Astrocyte of the hippocampus (primary cell): ENCODE measurements around the gene RASSF3.
"Not testable (repeated sequence)": the region's sequence is repeated elsewhere in the genome, so short reads cannot be mapped to it uniquely, and the experiment has no call there.

Source experiments
- DNase-seq: peaks from one replicate; pipeline ENCODE4 v3.0.0; 2011; ENCODE audit warnings: low read depth, low spot score

The RASSF3 gene

GRCh38 chr12:64633011-64633939 lies 23.0 kb downstream of the RASSF3 start:
- DNase-seq: no peak

GRCh38 chr12:64633940-64634337 lies 23.6 kb downstream of the RASSF3 start:
- peak; percentile 80 for DNase-seq

GRCh38 chr12:64634508-64635092 lies 24.3 kb downstream of the RASSF3 start:
- no peak for DNase-seq

- no peak for DNase-seq
These were observed 25.2 kb downstream of the RASSF3 start for GRCh38 chr12:64635356-64635998.

- no peak for DNase-seq
These were observed 26.6 kb downstream of the RASSF3 start for GRCh38 chr12:64636856-64637255.

- no peak for DNase-seq
These were observed 29.2 kb downstream of the RASSF3 start for GRCh38 chr12:64639466-64639865.

GRCh38 chr12:64646318-64646717 lies 36.0 kb downstream of the RASSF3 start:
- DNase-seq: no peak

- no peak for DNase-seq
These were observed 39.2 kb downstream of the RASSF3 start for GRCh38 chr12:64649487-64649886.

- no peak for DNase-seq
These were observed 40.5 kb downstream of the RASSF3 start for GRCh38 chr12:64650762-64651161.

- no peak for DNase-seq
These were observed 42.1 kb downstream of the RASSF3 start for GRCh38 chr12:64652346-64652745.

- DNase-seq: no peak
These were observed 42.8 kb downstream of the RASSF3 start for GRCh38 chr12:64653123-64653522.

GRCh38 chr12:64653907-64654306 lies 43.6 kb downstream of the RASSF3 start:
- DNase-seq: not testable (repeated sequence)

GRCh38 chr12:64655141-64655540 lies 44.8 kb downstream of the RASSF3 start:
- no peak for DNase-seq

GRCh38 chr12:64656429-64656828 lies 46.1 kb downstream of the RASSF3 start:
- no peak for DNase-seq

GRCh38 chr12:64658892-64659481 lies 48.7 kb downstream of the RASSF3 start:
- DNase-seq: no peak

GRCh38 chr12:64660237-64661018 lies 50.1 kb downstream of the RASSF3 start:
- no peak for DNase-seq

GRCh38 chr12:64663015-64663414 lies 52.7 kb downstream of the RASSF3 start:
- no peak for DNase-seq

GRCh38 chr12:64665514-64665913 lies 55.2 kb downstream of the RASSF3 start:
- no peak for DNase-seq

GRCh38 chr12:64666054-64666914 lies 56.0 kb downstream of the RASSF3 start:
- peak; percentile 26 for DNase-seq

GRCh38 chr12:64667793-64668192 lies 57.5 kb downstream of the RASSF3 start:
- no peak for DNase-seq
